HG03469 (cell line): ENCODE results near the gene SLC25A13.
"Not testable (repeated sequence)": the region's sequence is repeated elsewhere in the genome, so short reads cannot be mapped to it uniquely, and the experiment has no call there.

Experiments used
- ATAC-seq: cut with Tn5 transposase; IDR thresholded peaks from one replicate; pipeline ENCODE4 v1.9.1; 2021; ENCODE audit warnings: mild to moderate bottlenecking, moderate library complexity, moderate number of reproducible peaks; ENCODE audit not compliant: unreplicated experiment

SLC25A13 gene

GRCh38 chr7:96174812-96175211 lies 147.1 kb downstream of the SLC25A13 start:
- no peak for ATAC-seq

DNA sequence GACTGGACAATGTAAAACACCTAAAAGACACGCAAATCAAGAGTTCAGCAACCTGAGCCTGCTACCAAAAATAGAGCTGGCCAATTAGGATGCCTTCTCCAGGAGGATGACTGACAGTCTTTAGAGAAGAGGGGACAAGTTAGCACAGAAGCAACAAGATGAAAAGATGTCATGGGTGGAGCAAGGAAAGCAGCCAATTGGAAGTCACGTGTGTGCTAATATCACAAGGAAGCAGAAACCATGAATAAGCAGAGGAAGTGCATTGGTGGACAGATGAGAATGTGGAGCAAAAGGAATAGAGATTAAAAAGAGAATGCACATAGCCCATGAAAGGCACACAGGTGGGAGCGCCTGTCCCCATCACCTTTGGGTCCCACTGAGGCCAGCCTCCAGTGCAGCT lies 148.1 kb downstream of the SLC25A13 start:
- no peak for ATAC-seq

DNA sequence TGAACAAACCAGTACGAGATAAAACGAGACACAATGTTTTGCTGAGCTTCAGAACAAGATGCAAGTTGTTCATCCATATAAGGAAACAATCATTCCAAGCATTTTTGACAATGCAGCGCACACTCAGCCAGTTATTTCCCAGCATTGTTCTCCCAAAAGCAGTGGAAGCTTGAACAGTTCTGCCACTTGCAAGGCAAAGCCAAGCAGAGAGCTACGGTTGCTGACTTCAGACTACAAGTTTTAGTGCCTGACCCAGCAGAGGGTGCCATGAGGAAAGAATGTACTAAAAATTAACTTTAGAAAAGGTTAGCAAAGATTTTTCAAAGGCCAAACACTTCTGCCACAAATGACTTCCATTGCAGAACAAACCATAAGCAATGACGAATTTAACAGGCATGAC lies 152.5 kb downstream of the SLC25A13 start:
- no peak for ATAC-seq

DNA sequence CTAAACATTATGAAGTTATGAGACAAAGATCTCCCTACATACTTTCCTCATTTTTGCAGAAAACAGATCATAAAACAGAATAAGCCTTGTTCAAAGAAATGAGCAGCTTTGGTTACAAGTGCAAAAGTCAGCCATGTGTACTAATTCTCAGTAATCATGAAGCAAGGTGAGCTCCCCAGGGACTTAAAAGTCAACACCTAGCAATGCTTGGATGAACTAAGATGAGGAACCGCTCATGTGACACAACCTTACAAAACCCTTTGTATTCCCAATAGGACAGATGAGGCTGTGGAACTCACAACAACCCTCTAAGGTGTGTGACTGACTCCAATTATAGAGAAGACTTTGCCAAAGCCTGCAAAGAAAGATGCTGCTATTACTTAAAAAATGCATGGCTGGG lies 154.5 kb downstream of the SLC25A13 start:
- no peak for ATAC-seq

- ATAC-seq: no peak
Observed at GRCh38 chr7:96161897-96162296, 160.0 kb downstream of the SLC25A13 start.

DNA sequence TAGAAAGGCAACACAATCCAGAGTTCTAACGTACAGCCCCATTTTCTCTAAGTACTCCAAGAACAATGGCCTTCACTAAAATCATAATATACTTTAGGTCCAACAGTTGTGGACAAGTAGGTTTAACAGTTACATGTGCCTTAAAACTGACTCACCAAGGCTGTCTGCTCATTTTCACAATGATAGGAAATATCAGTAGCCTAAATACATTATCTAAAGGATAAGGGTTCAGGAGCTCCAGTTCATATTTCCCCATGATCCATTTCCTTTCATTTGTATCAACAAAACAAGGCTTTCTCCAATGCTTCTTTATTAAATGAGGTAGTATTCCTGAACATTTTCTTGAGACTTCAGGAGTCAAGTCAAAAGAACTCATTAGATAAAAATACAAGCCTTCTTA lies 164.0 kb downstream of the SLC25A13 start:
- ATAC-seq: no peak

DNA sequence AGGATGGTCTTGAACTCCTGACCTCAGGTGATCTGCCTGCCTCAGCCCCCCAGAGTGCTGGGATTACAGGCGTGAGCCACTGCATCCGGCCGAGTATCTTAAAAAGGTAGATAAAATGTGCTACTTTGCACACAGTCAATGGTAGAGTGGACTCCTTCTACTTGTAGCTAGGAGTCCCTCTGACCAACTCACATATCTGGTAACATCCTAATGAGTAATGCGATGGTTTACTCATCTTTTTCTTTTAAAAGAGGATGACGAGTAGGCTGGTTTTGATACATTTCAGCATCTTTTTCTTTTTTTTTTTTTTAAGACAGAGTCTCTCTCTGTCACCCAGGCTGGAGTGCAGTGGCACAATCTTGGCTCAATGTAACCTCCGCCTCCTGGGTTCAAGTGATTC lies 167.4 kb downstream of the SLC25A13 start:
- ATAC-seq: not testable (repeated sequence)

GRCh38 chr7:96152706-96153105 lies 169.2 kb downstream of the SLC25A13 start:
- no peak for ATAC-seq

DNA sequence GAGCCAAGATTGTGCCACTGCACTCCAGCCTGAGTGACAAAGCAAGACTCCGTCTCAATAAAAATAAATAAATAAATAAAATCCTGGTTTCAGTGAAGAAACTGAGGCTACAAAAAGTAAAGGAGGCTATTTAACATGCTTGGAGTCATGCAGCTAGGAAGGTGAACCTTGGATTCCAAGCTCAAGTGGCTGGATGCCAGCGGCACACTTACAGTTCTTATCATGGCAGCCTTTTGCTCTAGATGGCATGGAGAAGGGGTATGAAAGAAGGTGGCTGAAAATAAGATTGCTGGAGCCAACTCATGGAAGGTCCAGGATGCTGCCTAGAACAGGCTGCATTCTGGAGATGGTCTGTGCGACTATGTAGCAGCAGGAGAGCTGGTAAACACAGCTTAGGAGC lies 170.0 kb downstream of the SLC25A13 start:
- ATAC-seq: no peak

- no peak for ATAC-seq
Observed at GRCh38 chr7:96144260-96144526, 177.7 kb downstream of the SLC25A13 start.

DNA sequence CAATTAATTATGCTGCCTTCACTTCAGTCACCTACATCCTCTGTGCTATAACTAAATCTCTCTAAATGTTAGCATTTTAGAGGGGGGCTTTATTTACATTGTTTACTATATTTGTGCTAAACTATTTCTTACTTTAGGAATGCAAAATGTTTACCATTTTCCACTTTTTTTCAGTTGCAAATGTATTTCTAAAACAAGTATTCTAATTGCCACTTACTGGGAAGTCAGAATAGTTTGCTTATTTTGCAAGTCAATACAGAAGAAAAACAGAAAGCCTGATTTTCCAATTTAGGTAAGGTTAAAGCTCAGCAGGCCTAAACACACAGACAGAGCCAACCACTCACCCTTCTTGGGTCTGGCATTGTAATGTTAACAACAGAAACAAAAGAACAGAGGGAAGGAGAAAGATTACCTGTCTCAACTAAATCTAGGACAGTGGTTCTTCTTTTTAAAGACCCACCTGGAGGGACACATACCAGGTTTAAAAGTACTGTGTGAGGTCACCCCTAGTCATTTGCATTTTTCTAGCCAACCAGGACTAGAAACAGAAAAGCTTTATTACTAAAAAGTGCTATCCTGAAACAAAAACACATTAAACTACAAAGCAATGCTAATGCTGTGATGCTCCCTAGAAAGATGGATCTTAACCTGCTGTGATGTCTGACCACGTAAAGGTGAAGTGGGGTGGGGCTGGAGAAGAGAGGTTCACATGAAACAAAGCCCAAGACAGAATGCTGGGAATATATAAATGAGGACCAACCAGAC lies 178.2 kb downstream of the SLC25A13 start:
- ATAC-seq: no peak

GRCh38 chr7:96136600-96137239 lies 185.2 kb downstream of the SLC25A13 start:
- no peak for ATAC-seq

GRCh38 chr7:96135241-96135640 lies 186.7 kb downstream of the SLC25A13 start:
- no peak for ATAC-seq

- ATAC-seq: no peak
Observed at GRCh38 chr7:96131525-96131924, 190.4 kb downstream of the SLC25A13 start.

DNA sequence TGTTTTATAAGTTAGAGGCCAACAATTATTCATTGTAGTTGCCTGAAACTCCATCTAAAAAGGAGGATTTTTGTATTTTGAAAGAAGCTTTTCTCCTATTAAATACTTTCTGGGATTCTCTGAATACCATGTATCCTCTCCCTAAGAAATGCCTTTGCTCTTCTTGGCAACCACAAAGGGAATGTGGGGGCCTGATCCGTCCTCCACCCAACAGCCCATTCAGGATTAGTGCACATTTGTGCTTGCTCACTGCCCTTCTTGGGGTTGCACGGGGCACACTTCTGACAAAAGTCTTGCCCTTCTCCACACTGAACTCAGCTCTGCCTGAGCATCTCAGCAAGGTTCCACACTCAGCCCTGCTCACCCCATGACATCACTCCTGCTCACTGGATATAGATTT lies 194.2 kb downstream of the SLC25A13 start:
- no peak for ATAC-seq

DNA sequence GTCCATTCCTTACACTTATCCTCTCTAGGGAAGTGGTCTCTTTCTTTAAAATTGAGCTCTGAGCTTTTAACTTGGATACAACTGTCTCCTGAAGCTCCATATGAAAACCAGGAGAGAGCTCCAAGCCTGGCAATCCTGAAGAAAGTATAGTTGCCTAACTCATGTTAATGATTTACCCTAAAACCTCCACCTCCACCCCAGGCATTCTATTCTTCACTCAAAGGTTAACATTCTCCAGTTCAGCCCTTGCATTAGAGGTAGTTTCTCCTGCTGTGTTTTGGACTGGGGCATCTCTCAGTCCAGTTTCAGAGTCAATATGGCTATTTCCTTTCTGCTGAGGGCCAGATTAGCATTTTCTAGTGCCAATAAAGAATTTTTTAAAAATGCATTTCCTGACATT lies 195.5 kb downstream of the SLC25A13 start:
- no peak for ATAC-seq

DNA sequence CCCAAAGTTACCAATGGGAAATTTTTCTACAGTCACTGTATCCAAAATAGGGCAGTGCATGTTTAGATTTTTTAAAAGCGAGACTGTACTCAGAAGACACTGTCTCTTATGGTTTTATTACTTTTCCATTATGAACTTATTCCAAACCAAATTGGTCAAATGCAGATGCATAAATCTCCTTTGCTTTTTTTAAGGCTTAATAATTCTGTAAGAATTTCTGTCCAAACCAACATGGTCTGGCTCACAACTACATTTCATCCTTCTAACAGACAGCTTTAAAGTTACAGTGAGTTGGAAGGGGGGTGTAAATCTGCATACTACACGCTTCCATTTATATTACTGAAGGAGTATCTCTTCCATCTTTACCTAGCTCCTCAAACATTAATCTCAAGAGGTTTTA lies 199.2 kb downstream of the SLC25A13 start:
- ATAC-seq: no peak

GRCh38 chr7:96121752-96122151 lies 200.1 kb downstream of the SLC25A13 start:
- no peak for ATAC-seq

- ATAC-seq: no peak
Observed at GRCh38 chr7:96120445-96121225, 201.3 kb downstream of the SLC25A13 start.

GRCh38 chr7:96118449-96119001 lies 203.4 kb downstream of the SLC25A13 start:
- ATAC-seq: no peak

DNA sequence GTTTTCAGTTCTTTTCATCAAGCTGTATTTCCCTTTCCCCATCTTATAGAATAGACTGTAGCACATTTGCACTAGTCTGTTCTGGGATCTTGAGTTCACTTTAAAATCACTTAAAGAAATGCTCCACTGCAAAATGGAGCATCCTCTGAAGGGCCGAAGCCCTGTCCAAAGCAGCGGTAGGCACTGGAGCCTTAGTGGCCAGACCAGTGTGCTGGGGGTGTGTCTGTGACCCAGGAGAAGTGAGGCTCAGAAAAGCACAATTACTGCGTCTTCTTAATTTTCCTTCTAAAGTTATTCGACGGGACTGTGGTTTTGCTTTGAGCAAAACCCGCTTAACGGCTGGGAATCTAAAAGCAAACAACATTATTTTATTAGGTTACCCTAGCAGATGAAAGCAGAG lies 205.7 kb downstream of the SLC25A13 start:
- no peak for ATAC-seq

GRCh38 chr7:96114190-96114589 lies 207.7 kb downstream of the SLC25A13 start:
- ATAC-seq: no peak
